ENCODE measurements around the gene SCART1. TPM values are rescaled to one million over a fixed set of nuclear protein-coding genes. Genes with fewer than 3 reads are reported as not detected.

SCART1 gene
- total and polyA plus RNA-seq, 2 experiments from 2014 or later, result 0.15 to 0.65 TPM

DNA sequence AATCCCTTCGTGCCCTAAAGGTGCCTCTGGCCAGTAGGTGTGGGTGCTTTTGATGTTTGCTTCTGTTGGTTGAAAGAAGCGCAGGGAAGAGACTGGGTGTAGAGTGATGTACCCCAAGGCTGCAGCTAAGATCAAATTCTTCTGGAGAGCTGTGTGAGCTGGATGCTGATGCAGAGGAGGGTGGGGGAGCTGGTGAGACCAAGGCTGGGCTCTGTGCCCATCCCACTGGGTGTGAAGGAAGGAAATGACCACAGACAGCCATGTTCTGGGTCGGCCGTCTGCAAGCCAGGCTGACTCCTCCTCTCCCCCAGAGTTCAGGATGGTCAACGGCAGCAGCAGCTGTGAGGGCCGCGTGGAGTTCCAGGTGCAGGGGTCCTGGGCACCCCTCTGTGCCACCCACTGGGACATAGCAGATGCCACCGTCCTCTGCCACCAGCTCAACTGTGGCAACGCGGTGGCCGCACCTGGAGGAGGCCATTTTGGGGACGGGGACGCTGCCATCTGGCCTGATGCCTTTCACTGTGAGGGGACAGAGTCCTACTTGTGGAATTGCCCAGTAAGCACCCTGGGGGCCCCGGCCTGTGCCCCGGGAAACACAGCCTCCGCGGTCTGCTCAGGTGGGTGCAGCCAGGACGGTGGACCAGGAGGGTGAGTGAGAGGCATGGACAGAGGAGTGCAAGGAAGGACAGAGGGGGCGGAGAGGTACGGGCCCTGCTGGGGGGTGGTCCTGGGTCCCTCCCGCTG is 5.1 kb downstream of the SCART1 start:
- Histone ChIP-seq H3K9me2 (ENCODE audit: insufficient read depth) (no peaks in the 10 kb centered on the region), H3K79me2 (ENCODE audit: insufficient read depth) (no peaks in the 10 kb centered on the region), H3K27ac (no peak overlapping the region), H2AFZ (no peak overlapping the region), H3K27me3 (replicated peaks; ENCODE audit: insufficient read depth) (no peaks in the 10 kb centered on the region), H3K9ac (no peak overlapping the region), H3K4me1 (ENCODE audit: insufficient read depth) (no peaks in the 10 kb centered on the region), H3K9me3 (ENCODE audit: low read depth) (no peaks in the 10 kb centered on the region), H3K4me2 (ENCODE audit: unreplicated experiment) (no peak overlapping the region), H3K4me3 (no peak overlapping the region), H3K36me3 (ENCODE audit: low read depth) (no peaks in the 10 kb centered on the region), H3F3A (ENCODE audit: insufficient read depth) (no peaks in the 10 kb centered on the region), H4K20me1 (ENCODE audit: insufficient read depth) (no peaks in the 10 kb centered on the region)
- TF ChIP-seq EZH2phosphoT487 (IDR thresholded peaks at IDR 0.05; ENCODE audit: insufficient read depth, low read depth) (no peak), EZH2 (IDR thresholded peaks at IDR 0.05; ENCODE audit: insufficient read depth, poor library complexity, severe bottlenecking) (no peak)
- peak; percentile 15 for DNase-seq
- in situ Hi-C loops (cut with MboI), result no loop called here
- 77 to 84% methylated on average over 18 to 21 of the region's 21 CpGs for WGBS, 2 experiments (ENCODE audit: low coverage in 1 of 2, low lambda C conversion rate in 2 of 2, missing lambda C conversion rate in 2 of 2)

DNA sequence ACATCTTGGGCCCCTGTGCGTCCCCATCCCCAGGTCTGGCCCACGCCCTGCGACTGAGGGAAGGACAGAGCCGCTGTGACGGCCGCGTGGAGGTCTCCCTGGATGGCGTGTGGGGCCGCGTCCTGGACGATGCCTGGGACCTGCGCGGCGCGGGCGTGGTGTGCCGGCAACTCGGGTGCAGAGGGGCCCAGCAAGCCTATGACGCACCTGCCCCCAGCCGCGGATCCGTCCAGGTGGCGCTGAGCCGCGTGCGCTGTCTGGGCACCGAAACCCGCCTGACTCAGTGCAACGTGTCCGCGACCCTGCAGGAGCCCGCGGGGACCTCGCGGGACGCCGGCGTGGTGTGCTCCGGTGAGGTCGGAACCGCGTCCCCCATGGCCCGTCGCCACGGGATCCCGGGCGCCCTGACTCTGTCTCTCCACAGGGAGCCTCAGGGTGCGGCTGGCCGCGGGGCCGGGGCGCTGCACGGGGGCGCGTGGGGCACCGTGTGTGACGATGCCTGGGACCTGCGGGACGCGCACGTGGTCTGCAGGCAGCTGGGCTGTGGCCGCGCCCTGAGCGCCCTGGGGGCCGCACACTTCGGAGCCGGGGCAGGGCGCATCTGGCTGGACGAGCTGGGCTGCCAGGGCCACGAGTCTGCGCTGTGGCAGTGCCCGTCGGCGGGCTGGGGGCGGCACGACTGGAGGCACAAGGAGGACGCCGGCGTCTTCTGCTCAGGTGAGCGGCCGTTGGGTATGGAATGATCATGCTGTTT is 5.9 kb downstream of the SCART1 start:
- H4K20me1 ChIP-seq (ENCODE audit: insufficient read depth), result no peaks in the 10 kb centered on the region
- no peaks in the 10 kb centered on the region for H3K36me3 ChIP-seq (ENCODE audit: low read depth)
- no peak for DNase-seq
- no peaks in the 10 kb centered on the region for H3K27me3 ChIP-seq (replicated peaks; ENCODE audit: insufficient read depth)
- no peak overlapping the region for H3K4me3 ChIP-seq
- H3K4me1 ChIP-seq (ENCODE audit: insufficient read depth), result no peaks in the 10 kb centered on the region
- H2AFZ ChIP-seq, result no peak overlapping the region
- no peak overlapping the region for H3K27ac ChIP-seq
- H3K9me2 ChIP-seq (ENCODE audit: insufficient read depth), result no peaks in the 10 kb centered on the region
- H3K4me2 ChIP-seq (ENCODE audit: unreplicated experiment), result no peak overlapping the region
- no peaks in the 10 kb centered on the region for H3K9me3 ChIP-seq (ENCODE audit: low read depth)
- no peaks in the 10 kb centered on the region for H3F3A ChIP-seq (ENCODE audit: insufficient read depth)
- no peaks in the 10 kb centered on the region for H3K79me2 ChIP-seq (ENCODE audit: insufficient read depth)
- TF ChIP-seq EZH2phosphoT487 (IDR thresholded peaks at IDR 0.05; ENCODE audit: insufficient read depth, low read depth) (no peak), EZH2 (IDR thresholded peaks at IDR 0.05; ENCODE audit: insufficient read depth, poor library complexity, severe bottlenecking) (no peak)
- 67 to 71% methylated on average over 28 to 54 of the region's 81 CpGs for WGBS, 2 experiments (ENCODE audit: low coverage in 1 of 2, low lambda C conversion rate in 2 of 2, missing lambda C conversion rate in 2 of 2)
- no peak overlapping the region for H3K9ac ChIP-seq
- in situ Hi-C loops (cut with MboI), result no loop called here

DNA sequence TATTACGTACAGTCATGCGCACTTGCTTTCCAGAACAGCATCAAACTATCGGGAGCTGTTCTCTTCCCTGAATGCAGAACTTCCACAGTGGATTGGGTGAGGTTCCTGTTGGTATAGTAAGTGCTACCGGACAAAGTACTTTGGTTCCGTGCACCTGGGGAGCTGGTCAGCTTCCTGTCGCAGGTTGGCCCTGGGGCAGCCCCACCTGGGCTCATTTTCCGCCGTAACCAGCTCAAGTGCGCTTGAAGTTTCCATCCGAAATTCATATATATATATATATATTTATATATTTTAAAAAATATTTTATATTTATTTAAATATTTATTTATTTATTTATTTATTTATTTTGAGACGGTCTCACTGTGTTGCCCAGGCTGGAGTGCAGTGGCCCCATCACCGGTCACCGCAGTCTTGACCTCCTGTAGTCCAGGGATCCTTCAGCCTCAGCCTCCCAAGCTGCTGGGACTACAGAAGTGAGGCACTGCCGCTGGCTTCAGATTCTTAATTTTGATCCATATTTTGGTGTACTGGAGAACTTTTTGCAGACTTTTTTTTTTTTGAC is 6.5 kb downstream of the SCART1 start:
- WGBS, 2 experiments (ENCODE audit: low coverage in 1 of 2, low lambda C conversion rate in 2 of 2, missing lambda C conversion rate in 2 of 2), result 84 to 88% methylated on average over 14 of the region's 14 CpGs
- in situ Hi-C loops (cut with MboI), result no loop called here

DNA sequence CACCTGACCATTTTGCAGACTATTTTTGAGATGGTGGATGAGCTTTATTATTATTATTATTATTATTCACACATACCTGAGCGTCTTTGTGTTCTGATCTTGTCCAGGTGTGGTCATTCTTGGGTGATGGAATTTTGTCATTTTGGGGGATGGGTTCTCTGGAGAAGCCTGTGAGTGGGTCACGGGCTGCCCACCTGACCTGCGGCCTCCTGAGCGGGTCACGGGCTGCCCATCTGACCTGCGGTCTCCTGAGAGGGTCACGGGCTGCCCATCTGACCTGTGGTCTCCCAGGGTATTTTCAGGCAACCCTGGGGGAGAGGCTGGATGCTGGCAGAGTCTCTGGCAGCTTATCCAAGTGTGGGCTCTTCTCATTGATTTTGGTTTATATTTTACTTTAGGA is 7.3 kb downstream of the SCART1 start:
- Histone ChIP-seq H3K9me2 (ENCODE audit: insufficient read depth) (no peaks in the 10 kb centered on the region), H3K36me3 (ENCODE audit: low read depth) (no peaks in the 10 kb centered on the region), H3F3A (ENCODE audit: insufficient read depth) (no peaks in the 10 kb centered on the region), H3K4me2 (ENCODE audit: unreplicated experiment) (no peak overlapping the region), H3K27ac (no peak overlapping the region), H3K27me3 (replicated peaks; ENCODE audit: insufficient read depth) (no peaks in the 10 kb centered on the region), H3K9me3 (ENCODE audit: low read depth) (no peaks in the 10 kb centered on the region), H4K20me1 (ENCODE audit: insufficient read depth) (no peaks in the 10 kb centered on the region), H3K79me2 (ENCODE audit: insufficient read depth) (no peaks in the 10 kb centered on the region), H3K4me1 (ENCODE audit: insufficient read depth) (no peaks in the 10 kb centered on the region), H2AFZ (no peak overlapping the region), H3K4me3 (no peak overlapping the region), H3K9ac (no peak overlapping the region)
- no peak for DNase-seq
- WGBS, 2 experiments (ENCODE audit: low coverage in 1 of 2, low lambda C conversion rate in 2 of 2, missing lambda C conversion rate in 2 of 2), result 88% methylated on average over 7 of the region's 7 CpGs
- TF ChIP-seq EZH2 (IDR thresholded peaks at IDR 0.05; ENCODE audit: insufficient read depth, poor library complexity, severe bottlenecking), result no peak
- TF ChIP-seq EZH2phosphoT487 (IDR thresholded peaks at IDR 0.05; ENCODE audit: insufficient read depth, low read depth), result no peak
- in situ Hi-C loops (cut with MboI), result no loop called here

More for the DNA sequence above, 6.5 kb downstream of the SCART1 start:
- Histone ChIP-seq H3K9me3 (ENCODE audit: low read depth) (no peaks in the 10 kb centered on the region), H4K20me1 (ENCODE audit: insufficient read depth) (no peaks in the 10 kb centered on the region), H3K27me3 (replicated peaks; ENCODE audit: insufficient read depth) (no peaks in the 10 kb centered on the region), H3K36me3 (ENCODE audit: low read depth) (no peaks in the 10 kb centered on the region), H3K27ac (no peak overlapping the region), H3K9ac (no peak overlapping the region), H3K4me2 (ENCODE audit: unreplicated experiment) (no peak overlapping the region), H2AFZ (no peak overlapping the region), H3K79me2 (ENCODE audit: insufficient read depth) (no peaks in the 10 kb centered on the region), H3K9me2 (ENCODE audit: insufficient read depth) (no peaks in the 10 kb centered on the region), H3F3A (ENCODE audit: insufficient read depth) (no peaks in the 10 kb centered on the region), H3K4me1 (ENCODE audit: insufficient read depth) (no peaks in the 10 kb centered on the region), H3K4me3 (no peak overlapping the region)
- DNase-seq, result no peak
- TF ChIP-seq EZH2 (IDR thresholded peaks at IDR 0.05; ENCODE audit: insufficient read depth, poor library complexity, severe bottlenecking), result no peak
- no peak for TF ChIP-seq EZH2phosphoT487 (IDR thresholded peaks at IDR 0.05; ENCODE audit: insufficient read depth, low read depth)
